GM12875 (cell line): ENCODE measurements around the gene ZNF273.

Experiments used
- H3K4me3 ChIP-seq: one replicate; pipeline ENCODE4 v1.5.1; 2011; ENCODE audit warnings: low read depth, low read length, control low read depth
- CTCF ChIP-seq: IDR thresholded peaks from 2 replicates; pipeline ENCODE4 v1.5.1; 2011; ENCODE audit warnings: low read depth, mild to moderate bottlenecking, control low read depth, inconsistent platforms, low read length, moderate library complexity, borderline replicate concordance; ENCODE audit not compliant: insufficient read depth

The ZNF273 gene

GRCh38 chr7:64881461-64882287, 21.4 kb upstream of the ZNF273 start:
- no peak for TF ChIP-seq CTCF
- no peak overlapping the region for H3K4me3 ChIP-seq

- no peak overlapping the region for H3K4me3 ChIP-seq
- no peak for TF ChIP-seq CTCF
Measured at GRCh38 chr7:64882341-64883112, 20.5 kb upstream of the ZNF273 start.

GRCh38 chr7:64883113-64883905, 19.8 kb upstream of the ZNF273 start:
- no peak overlapping the region for H3K4me3 ChIP-seq

GRCh38 chr7:64884085-64884912, 18.8 kb upstream of the ZNF273 start:
- H3K4me3 ChIP-seq: no peak overlapping the region
- no peak for TF ChIP-seq CTCF

More at GRCh38 chr7:64883113-64883905, 19.8 kb upstream of the ZNF273 start:
- no peak for TF ChIP-seq CTCF

- H3K4me3 ChIP-seq: no peak overlapping the region
- TF ChIP-seq CTCF: no peak
Measured at GRCh38 chr7:64884913-64885370, 18.1 kb upstream of the ZNF273 start.

- no peak for TF ChIP-seq CTCF
- no peak overlapping the region for H3K4me3 ChIP-seq
Measured at GRCh38 chr7:64885520-64886240, 17.4 kb upstream of the ZNF273 start.
